Fibroblast of lung (primary cell): Measurements from ENCODE around the gene TMEM240. TPM values are rescaled to one million over a fixed set of nuclear protein-coding genes. Genes with fewer than 3 reads are reported as not detected.
"Not testable (repeated sequence)": the region's sequence is repeated elsewhere in the genome, so short reads cannot be mapped to it uniquely, and the experiment has no call there.

Experiments used
- DNase-seq, 2 donors: peaks; one replicate each; pipeline versions ENCODE4 v3.0.0 to v3.0.0-alpha.2; 2010; ENCODE audit warnings: low read depth in 2 of 2
- H2AFZ ChIP-seq: 2 replicates; pipeline ENCODE4 v1.5.1; 2012; ENCODE audit warnings: low read length, control low read depth, inconsistent platforms
- H3K27ac ChIP-seq: 2 replicates; pipeline ENCODE4 v1.5.1; 2011; ENCODE audit warnings: low read length, control low read depth; ENCODE audit not compliant: insufficient read depth
- H3K27me3 ChIP-seq: 2 replicates; pipeline ENCODE4 v1.5.1; 2011; ENCODE audit warnings: mild to moderate bottlenecking, low read length; ENCODE audit not compliant: control insufficient read depth, insufficient read depth
- H3K36me3 ChIP-seq: 2 replicates; pipeline ENCODE4 v1.5.1; 2011; ENCODE audit warnings: low read length; ENCODE audit not compliant: control insufficient read depth, insufficient read depth
- H3K4me1 ChIP-seq: 2 replicates; pipeline ENCODE4 v1.5.1; 2011; ENCODE audit warnings: low read length; ENCODE audit not compliant: control insufficient read depth, insufficient read depth; ENCODE audit errors: extremely low read depth
- H3K4me2 ChIP-seq: 2 replicates; pipeline ENCODE4 v1.5.1; 2011; ENCODE audit warnings: low read length, control low read depth; ENCODE audit not compliant: insufficient read depth; ENCODE audit errors: extremely low read depth
- H3K4me3 ChIP-seq, 4 experiments: fragments of 200-600 bp in 1 of 4; sonication (generic) in 1 of 4; replicated peaks in 1 of 4; 2 replicates each; pipeline ENCODE4 v1.5.1; 2011 to 2016; ENCODE audit warnings: low read length in 4 of 4, low read depth in 3 of 4, mild to moderate bottlenecking in 3 of 4, control low read depth in 2 of 4, inconsistent platforms in 1 of 4, mixed read lengths in 1 of 4; ENCODE audit not compliant: insufficient read depth in 1 of 4; ENCODE audit errors: control extremely low read depth in 1 of 4
- H3K79me2 ChIP-seq: 2 replicates; pipeline ENCODE4 v1.5.1; 2012; ENCODE audit warnings: mild to moderate bottlenecking, low read length, inconsistent platforms; ENCODE audit not compliant: control insufficient read depth, insufficient read depth
- H3K9ac ChIP-seq: 2 replicates; pipeline ENCODE4 v1.5.1; 2011; ENCODE audit warnings: mild to moderate bottlenecking, low read length, control low read depth; ENCODE audit not compliant: insufficient read depth
- H3K9me3 ChIP-seq: 2 replicates; pipeline ENCODE4 v1.5.1; 2012; ENCODE audit warnings: low read depth, low read length; ENCODE audit not compliant: control insufficient read depth, insufficient read depth
- H4K20me1 ChIP-seq: 2 replicates; pipeline ENCODE4 v1.5.1; 2011; ENCODE audit warnings: low read length; ENCODE audit not compliant: control insufficient read depth, insufficient read depth; ENCODE audit errors: extremely low read depth
- CTCF ChIP-seq, 2 donors: IDR thresholded peaks in 1 of 2; conservative IDR thresholded peaks in 1 of 2; 1 replicate in 1 of 2; 2 replicates in 1 of 2; pipeline ENCODE4 v1.5.1; 2011 to 2012; ENCODE audit warnings: low read length in 2 of 2, control low read depth in 1 of 2, inconsistent platforms in 1 of 2, low read depth in 1 of 2, mild to moderate bottlenecking in 1 of 2
- EZH2 ChIP-seq: IDR thresholded peaks from 2 replicates; pipeline ENCODE4 v1.5.1; 2012; ENCODE audit warnings: low read length, control low read depth, mild to moderate bottlenecking; ENCODE audit errors: missing control alignments
- polyA plus RNA-seq, 2 donors: library from polyadenylated mRNA; depleted of rRNA in 1 of 2; stranded (reverse) in 1 of 2; unstranded in 1 of 2; fragments of >200 nt; gene quantifications; 2 replicates each; pipeline ENCODE4 v1.2.1, GENCODE V29; 2011 to 2012; ENCODE audit warnings: missing spikeins in 1 of 2
- total RNA-seq: library from RNA; depleted of rRNA; stranded (reverse); fragments of >200 nt; gene quantifications from 2 replicates; pipeline ENCODE4 v1.2.1, GENCODE V29; 2014

The TMEM240 gene
- total and polyA plus RNA-seq, 2 donors (not counting 1 experiment from before 2014, with no cell fraction given), result 1.4 to 5.4 TPM

- H3K9ac ChIP-seq, result no peak overlapping the region
- no peak overlapping the region for H3K27ac ChIP-seq
- H3K27me3 ChIP-seq, result no peaks in the 10 kb centered on the region
- no peak overlapping the region for H2AFZ ChIP-seq
- H3K4me3 ChIP-seq, result no peak overlapping the region
- no peaks in the 10 kb centered on the region for H4K20me1 ChIP-seq
- H3K36me3 ChIP-seq, result peaks cover 26% of the 10 kb centered on the region
- TF ChIP-seq CTCF (conservative IDR thresholded peaks at IDR 0.05 in 1 of 2, IDR thresholded peaks at IDR 0.05 in 1 of 2; ENCODE audit: low read depth in 1 of 2, low read length in 2 of 2), result no peak
- TF ChIP-seq EZH2, result no peak
- no peaks in the 10 kb centered on the region for H3K79me2 ChIP-seq
- DNase-seq, result no peak
- no peaks in the 10 kb centered on the region for H3K4me1 ChIP-seq
- H3K9me3 ChIP-seq, result no peaks in the 10 kb centered on the region
- no peak overlapping the region for H3K4me2 ChIP-seq
Measured at GRCh38 chr1:1487701-1488100, 52.7 kb downstream of the TMEM240 start.

- H3K27me3 ChIP-seq, H4K20me1 ChIP-seq, H3K9me3 ChIP-seq, H3K4me2 ChIP-seq, H3K4me3 ChIP-seq, H3K27ac ChIP-seq, DNase-seq, H2AFZ ChIP-seq, H3K4me1 ChIP-seq, H3K79me2 ChIP-seq, H3K9ac ChIP-seq: not testable (repeated sequence)
- peaks cover 26% of the 10 kb centered on the region for H3K36me3 ChIP-seq
Measured at GRCh38 chr1:1485755-1486317, 54.6 kb downstream of the TMEM240 start.

- H3K27me3 ChIP-seq, H3K9me3 ChIP-seq, H3K4me3 ChIP-seq, H3K27ac ChIP-seq, H3K9ac ChIP-seq, H2AFZ ChIP-seq, DNase-seq, H3K79me2 ChIP-seq, H3K4me1 ChIP-seq, H3K4me2 ChIP-seq, H4K20me1 ChIP-seq: not testable (repeated sequence)
- H3K36me3 ChIP-seq, result peaks cover 24% of the 10 kb centered on the region
Measured at GRCh38 chr1:1484976-1485750, 55.3 kb downstream of the TMEM240 start.

Other genes with a start within 250 kb of the TMEM240 start
- gene ACAP3, start 232.7 kb downstream of the TMEM240 start, total RNA-seq, result 34.7 and 50.9 TPM in 2 replicates
- 15.3 and 15.7 TPM in 2 replicates for gene ACAP3, start 232.7 kb downstream of the TMEM240 start, polyA plus RNA-seq
- 12.7 and 13.1 TPM in 2 replicates for gene PUSL1, start 232.0 kb downstream of the TMEM240 start, total RNA-seq
- gene PUSL1, start 232.0 kb downstream of the TMEM240 start, polyA plus RNA-seq, result 7.1 and 9.6 TPM in 2 replicates
- 46.2 and 69.2 TPM in 2 replicates for gene INTS11, start 216.0 kb downstream of the TMEM240 start, total RNA-seq
- gene INTS11, start 216.0 kb downstream of the TMEM240 start, polyA plus RNA-seq, result 44.1 and 73.0 TPM in 2 replicates
- 9.0 and 10.1 TPM in 2 replicates for gene CPTP, start 215.8 kb downstream of the TMEM240 start, total RNA-seq
- gene CPTP, start 215.8 kb downstream of the TMEM240 start, polyA plus RNA-seq, result 6.0 and 6.2 TPM in 2 replicates
- 0.17 and 0.26 TPM in 2 replicates for gene TAS1R3, start 209.3 kb downstream of the TMEM240 start, total RNA-seq
- 0.01 and 0.02 TPM in 2 replicates for gene TAS1R3, start 209.3 kb downstream of the TMEM240 start, polyA plus RNA-seq
- 78.3 and 107 TPM in 2 replicates for gene DVL1, start 191.2 kb downstream of the TMEM240 start, total RNA-seq
- gene DVL1, start 191.2 kb downstream of the TMEM240 start, polyA plus RNA-seq, result 9.1 and 12.5 TPM in 2 replicates
- 262 and 397 TPM in 2 replicates for gene MXRA8, start 182.1 kb downstream of the TMEM240 start, total RNA-seq
- 205 and 239 TPM in 2 replicates for gene MXRA8, start 182.1 kb downstream of the TMEM240 start, polyA plus RNA-seq
- 83.2 and 85.2 TPM in 2 replicates for gene AURKAIP1, start 165.4 kb downstream of the TMEM240 start, total RNA-seq
- 42.2 and 66.9 TPM in 2 replicates for gene AURKAIP1, start 165.4 kb downstream of the TMEM240 start, polyA plus RNA-seq
- 87.1 and 102 TPM in 2 replicates for gene CCNL2, start 141.3 kb downstream of the TMEM240 start, total RNA-seq
- gene CCNL2, start 141.3 kb downstream of the TMEM240 start, polyA plus RNA-seq, result 70.5 and 116 TPM in 2 replicates
- gene MRPL20, start 133.3 kb downstream of the TMEM240 start, total RNA-seq, result 80.1 and 81.7 TPM in 2 replicates
- 150 and 188 TPM in 2 replicates for gene MRPL20, start 133.3 kb downstream of the TMEM240 start, polyA plus RNA-seq
- 1.3 and 2.0 TPM in 2 replicates for gene ANKRD65, start 119.3 kb downstream of the TMEM240 start, total RNA-seq
- gene ANKRD65, start 119.3 kb downstream of the TMEM240 start, polyA plus RNA-seq, result 0.84 and 1.9 TPM in 2 replicates
- 2.6 and 3.1 TPM in 2 replicates for gene VWA1, start 104.9 kb downstream of the TMEM240 start, total RNA-seq
- 1.7 and 2.5 TPM in 2 replicates for gene VWA1, start 104.9 kb downstream of the TMEM240 start, polyA plus RNA-seq
- under 0.01 and 0.17 TPM in 2 replicates for gene ATAD3C, start 90.9 kb downstream of the TMEM240 start, total RNA-seq
- gene ATAD3C, start 90.9 kb downstream of the TMEM240 start, polyA plus RNA-seq, result not detected in 2 replicates
- gene ATAD3B, start 68.9 kb downstream of the TMEM240 start, total RNA-seq, result 14.4 and 15.0 TPM in 2 replicates
- gene ATAD3B, start 68.9 kb downstream of the TMEM240 start, polyA plus RNA-seq, result 7.0 and 11.6 TPM in 2 replicates
- gene ATAD3A, start 28.5 kb downstream of the TMEM240 start, total RNA-seq, result 14.4 and 18.0 TPM in 2 replicates
- 12.5 and 19.8 TPM in 2 replicates for gene ATAD3A, start 28.5 kb downstream of the TMEM240 start, polyA plus RNA-seq
- 65.1 and 72.7 TPM in 2 replicates for gene SSU72, start 34.2 kb upstream of the TMEM240 start, total RNA-seq
- 127 and 135 TPM in 2 replicates for gene SSU72, start 34.2 kb upstream of the TMEM240 start, polyA plus RNA-seq
- gene FNDC10, start 59.5 kb upstream of the TMEM240 start, total RNA-seq, result 0.50 and 0.77 TPM in 2 replicates
- 1.6 and 2.0 TPM in 2 replicates for gene FNDC10, start 59.5 kb upstream of the TMEM240 start, polyA plus RNA-seq
- 74.3 and 77.3 TPM in 2 replicates for gene MIB2, start 74.9 kb upstream of the TMEM240 start, total RNA-seq
- gene MIB2, start 74.9 kb upstream of the TMEM240 start, polyA plus RNA-seq, result 4.6 and 7.1 TPM in 2 replicates
- 4.6 and 9.8 TPM in 2 replicates for gene MMP23B, start 91.5 kb upstream of the TMEM240 start, total RNA-seq
- gene MMP23B, start 91.5 kb upstream of the TMEM240 start, polyA plus RNA-seq, result 0.82 and 0.89 TPM in 2 replicates
- 6.7 and 9.7 TPM in 2 replicates for gene CDK11B, start 118.4 kb upstream of the TMEM240 start, total RNA-seq
- 2.5 and 4.3 TPM in 2 replicates for gene CDK11B, start 118.4 kb upstream of the TMEM240 start, polyA plus RNA-seq
- 37.2 and 55.8 TPM in 2 replicates for gene SLC35E2B, start 152.2 kb upstream of the TMEM240 start, total RNA-seq
- 17.5 and 25.5 TPM in 2 replicates for gene SLC35E2B, start 152.2 kb upstream of the TMEM240 start, polyA plus RNA-seq
- 10.5 and 14.2 TPM in 2 replicates for gene CDK11A, start 183.7 kb upstream of the TMEM240 start, total RNA-seq
- 2.8 and 3.0 TPM in 2 replicates for gene CDK11A, start 183.7 kb upstream of the TMEM240 start, polyA plus RNA-seq
- 25.7 and 35.0 TPM in 2 replicates for gene NADK, start 237.8 kb upstream of the TMEM240 start, total RNA-seq
- gene NADK, start 237.8 kb upstream of the TMEM240 start, polyA plus RNA-seq, result 32.7 and 40.2 TPM in 2 replicates